GM18868 (cell line): Measurements from ENCODE around the gene KIFC1.
A peak's percentile ranks its signal among the peaks of the same experiment; 100 is the strongest.

Source experiments
- ATAC-seq: cut with Tn5 transposase; IDR thresholded peaks from one replicate; pipeline ENCODE4 v1.9.1; 2021; ENCODE audit warnings: mild to moderate bottlenecking, moderate library complexity; ENCODE audit not compliant: unreplicated experiment

Gene KIFC1

DNA sequence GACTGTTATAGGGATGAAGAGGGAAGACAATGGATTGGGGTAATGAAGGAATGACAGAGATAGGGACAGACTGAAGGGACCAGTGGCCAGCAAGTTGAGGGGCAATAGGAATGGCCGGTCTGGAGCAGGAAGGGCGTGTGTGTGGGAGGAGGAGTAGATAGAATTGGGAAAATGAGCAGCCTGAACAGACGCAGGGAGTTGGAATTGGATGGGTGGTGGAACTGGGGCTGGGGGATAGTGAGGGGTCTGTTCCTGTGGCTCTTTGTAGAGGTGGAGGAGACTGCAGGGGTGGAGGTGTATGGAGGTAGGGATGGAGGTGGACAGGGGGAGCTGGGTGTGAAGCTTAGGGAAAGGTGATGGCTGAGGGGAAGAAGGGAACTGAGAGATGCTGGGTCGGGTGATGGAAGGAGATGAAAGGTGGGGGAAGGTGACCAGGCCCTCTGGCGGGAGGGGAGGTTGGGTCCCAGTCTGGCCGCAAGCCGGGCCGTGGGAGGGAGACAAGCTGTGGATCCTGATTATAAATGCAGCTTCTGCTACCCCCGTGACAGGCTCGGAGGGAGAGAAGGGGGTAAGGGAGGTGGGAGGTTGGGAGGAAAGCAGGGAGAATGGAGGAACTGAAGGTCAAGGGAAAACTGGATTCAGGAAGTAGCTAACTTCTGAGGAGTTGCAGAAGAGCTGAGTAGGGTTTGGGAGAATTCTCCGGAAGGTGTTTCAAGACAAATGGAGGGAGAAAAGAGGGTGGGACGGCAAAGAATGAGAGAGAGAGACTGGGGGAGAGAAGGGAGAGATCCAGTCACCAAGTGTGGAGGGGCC lies 33.4 kb downstream of the KIFC1 start:
- ATAC-seq: no peak

DNA sequence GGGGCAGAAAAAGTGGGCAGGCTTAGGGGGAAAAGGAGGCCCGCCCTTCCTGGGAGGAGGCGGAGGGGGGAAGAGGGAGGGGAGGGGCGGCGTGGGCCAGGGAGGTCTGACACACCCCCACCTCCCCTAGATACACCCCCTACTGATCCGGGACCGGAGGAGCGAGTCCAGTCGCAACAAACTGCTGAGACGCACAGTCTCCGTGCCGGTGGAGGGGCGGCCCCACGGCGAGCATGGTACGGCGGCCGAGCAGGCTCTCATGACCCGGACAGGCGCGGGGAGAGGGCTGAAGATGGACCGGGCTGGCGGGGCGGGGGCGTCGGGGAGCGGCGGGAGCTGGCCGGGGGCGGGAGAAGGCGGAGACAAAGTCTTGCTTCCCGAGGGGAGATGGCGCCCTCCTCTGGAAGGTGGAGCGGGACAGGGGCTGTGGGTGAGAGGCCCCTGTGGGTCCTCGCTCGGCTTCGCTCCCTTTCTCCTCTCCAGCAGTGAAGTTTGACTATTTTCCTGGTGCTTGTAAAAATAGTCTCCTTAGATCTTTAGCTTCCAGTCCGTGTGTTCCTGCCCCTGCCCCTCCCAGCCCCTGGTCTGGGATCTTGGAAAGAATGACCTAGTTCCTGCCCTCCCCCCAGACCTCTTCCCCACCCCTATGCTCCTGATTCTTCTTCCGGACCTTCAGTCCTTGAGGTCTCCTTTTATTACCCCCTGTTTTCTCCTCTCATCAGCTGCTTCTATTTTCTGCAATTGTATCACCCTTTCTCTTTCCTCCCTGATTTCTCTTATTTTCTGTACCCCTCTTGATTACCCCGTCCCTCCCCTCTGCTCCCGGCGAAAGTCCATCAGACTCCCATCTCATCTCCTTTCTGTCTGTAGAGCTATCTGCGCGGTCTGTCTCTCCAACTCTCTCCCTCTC lies 34.3 kb downstream of the KIFC1 start:
- peak; percentile 46 for ATAC-seq

DNA sequence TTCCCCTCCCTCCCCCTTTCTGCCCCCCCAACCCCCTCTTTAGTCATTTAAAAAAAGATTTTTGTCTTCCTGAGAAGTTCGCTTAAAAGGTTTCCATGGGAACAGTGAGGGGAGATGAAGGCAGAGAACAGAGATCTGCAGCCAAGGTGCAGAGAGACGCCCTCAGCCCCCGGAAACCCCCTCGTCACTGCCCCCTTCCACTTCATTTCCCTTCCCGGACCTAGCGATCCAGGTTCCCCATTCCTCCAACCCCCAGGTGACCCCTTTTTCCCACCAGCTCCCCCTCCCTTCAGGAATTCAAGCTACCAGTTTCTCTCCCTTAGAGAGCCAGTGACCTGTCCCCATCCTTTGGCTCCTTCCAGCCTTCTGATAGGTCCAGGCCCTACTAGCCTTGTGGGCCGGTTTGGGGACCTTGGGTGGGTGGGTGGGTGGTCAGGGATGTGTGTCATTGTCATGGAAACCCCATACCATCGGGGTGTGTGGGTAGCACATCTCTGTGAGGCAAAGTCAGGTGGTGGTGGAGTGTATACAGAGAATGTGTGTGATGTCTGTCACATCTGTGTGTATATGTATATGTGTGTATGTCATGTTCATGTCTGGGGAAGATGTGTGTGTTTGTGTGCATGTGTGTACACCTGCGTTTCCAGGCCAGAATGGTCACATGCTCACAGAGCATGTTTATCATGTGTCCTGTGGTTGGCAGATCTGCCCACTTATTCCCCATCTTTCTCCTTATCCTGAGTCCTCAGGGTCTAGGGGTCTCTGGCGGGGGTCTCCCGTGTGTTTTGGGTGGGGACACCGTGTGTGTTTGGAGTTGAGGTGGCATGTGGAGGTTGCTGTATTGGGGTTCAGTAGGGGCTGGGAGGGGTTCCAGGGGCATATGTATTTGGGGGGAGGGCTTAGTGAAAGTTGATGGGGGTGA lies 35.2 kb downstream of the KIFC1 start:
- no peak for ATAC-seq

DNA sequence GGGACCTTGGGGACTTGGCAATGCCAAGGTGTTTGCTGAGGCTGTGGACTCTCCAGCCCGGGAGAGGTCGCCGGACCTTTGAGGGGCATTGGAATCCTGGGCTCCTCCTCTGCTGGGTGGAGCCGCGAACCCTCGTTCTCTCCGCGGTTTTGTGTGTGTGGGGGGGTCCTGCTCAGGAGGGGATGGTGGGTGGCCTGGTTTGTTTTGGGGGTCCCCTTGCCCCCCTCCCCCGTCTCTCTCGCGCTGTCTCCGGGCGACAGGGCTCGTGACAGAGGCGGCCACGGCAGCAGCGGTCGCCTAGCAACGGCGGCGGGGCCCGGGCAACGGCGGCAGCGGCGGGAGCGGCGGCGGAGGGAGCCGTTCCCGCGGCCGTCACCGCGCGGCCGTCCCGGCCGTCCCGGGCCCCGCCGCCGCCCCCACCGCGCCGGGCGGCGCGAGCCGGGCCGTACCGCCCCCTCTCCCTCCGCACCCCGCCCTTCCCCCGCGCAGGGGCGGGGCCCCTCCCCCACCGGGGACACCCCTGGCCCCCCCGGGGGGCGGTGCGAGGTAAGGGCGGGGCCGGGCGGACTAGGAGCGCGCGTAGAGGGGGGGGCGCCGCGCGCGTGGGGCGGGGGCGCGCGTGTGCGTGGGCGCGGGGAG lies 36.1 kb downstream of the KIFC1 start:
- ATAC-seq: no peak

DNA sequence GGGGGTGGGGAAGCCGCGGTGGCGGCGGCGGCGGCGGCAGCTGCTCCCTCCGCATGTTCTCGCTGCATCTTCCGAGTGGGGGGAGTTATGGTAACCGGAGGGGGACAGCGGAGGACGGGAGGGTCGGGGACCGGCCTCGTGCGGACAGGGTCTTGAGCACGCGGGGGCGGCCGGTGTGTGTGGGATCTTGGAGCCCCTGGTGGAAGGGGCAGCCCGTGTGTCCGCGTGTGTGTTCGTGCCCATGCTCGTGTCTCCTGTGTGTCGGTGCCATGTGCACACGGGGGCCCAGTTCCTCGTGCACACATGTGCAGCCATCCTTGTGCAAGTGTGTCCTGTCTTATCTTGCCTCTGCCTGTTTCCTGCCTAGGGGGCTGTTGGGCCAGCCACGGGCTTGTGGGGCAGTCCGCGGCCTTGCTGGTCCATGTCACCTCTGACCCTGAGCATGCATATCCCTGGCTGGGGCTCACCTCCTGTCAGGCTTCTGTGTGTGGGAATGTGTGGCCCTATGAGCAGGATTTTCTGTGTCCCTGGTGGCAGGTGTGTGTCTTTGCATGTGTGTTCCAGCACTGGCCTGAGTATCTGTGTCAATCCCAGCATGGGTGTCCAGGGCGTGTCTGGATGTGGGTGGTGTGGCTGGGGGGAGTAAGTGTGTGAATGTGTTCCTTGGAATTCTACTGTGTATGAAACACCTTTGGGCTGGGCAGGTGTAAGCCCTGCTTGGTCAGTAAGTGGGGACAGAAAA lies 36.8 kb downstream of the KIFC1 start:
- ATAC-seq: no peak

DNA sequence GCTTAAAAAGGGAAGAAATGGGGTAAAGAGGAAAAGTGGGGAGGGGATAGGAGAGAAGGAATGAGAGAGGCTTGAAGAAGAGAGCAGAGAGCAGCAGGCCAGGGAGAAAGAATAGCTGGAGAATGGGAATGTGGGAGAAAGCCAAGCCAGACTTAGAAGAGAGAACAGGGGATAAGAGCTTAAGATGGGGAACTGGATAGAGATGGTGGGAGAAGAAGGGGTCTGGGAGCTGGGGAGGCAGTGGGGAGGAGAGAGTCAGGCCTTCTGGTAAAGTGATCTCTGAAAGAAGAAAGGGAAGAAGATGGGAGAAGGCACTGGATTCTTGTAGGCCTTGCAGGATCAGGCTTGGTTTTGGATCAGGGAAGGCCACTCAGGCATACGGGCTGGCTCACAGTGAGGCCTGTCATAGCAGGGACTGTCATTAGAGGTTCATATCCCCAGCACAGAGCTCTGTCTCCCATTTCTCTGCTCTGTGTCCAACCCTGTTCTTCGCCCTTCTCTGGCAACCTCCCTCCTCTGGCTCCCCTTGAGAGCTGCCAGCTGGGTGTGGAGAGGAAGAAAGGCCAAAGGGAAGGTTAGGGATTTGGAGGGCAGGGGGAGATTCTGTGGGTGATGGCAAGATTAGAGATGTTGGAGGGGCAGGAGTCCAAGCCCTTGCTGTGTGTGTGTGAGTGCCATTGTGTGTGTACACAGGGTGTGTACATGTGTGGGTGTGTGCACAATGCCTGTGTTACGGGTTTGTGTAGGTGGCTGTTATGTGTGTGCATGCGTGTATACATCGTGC lies 37.5 kb downstream of the KIFC1 start:
- ATAC-seq: no peak

DNA sequence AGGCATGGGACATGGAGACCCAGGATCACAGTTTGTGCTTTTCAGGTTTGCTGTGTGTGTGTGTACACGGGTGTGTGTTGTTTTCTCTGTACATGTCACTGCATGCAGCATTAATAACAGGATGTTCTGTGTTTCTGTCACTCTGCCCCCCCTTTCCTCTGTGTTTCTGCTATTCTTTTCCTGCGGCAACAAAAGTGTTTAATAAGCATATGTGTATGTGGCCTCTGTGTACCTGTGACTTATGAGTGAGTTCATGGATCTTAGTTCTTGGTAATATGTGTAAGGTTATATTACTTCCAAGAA lies 38.1 kb downstream of the KIFC1 start:
- no peak for ATAC-seq

DNA sequence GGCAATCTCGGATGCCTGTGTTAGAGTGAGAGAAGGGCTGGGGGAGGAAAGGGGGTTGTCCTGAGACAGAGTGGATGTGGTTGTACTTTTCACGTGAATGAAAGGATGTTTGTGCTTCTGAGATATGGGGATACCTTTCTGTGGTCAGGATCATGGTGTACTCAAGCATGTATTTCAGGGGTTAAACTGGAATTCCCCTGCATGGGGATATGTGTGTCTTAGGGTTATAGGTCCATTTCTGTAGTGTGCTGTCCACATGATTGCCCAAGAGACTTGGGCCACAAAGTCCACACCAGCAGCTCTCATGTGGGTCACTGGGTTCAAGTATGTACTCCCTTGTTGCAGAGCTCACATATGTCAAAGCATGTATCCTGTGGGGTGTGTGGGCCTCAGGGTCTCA lies 38.7 kb downstream of the KIFC1 start:
- no peak for ATAC-seq

DNA sequence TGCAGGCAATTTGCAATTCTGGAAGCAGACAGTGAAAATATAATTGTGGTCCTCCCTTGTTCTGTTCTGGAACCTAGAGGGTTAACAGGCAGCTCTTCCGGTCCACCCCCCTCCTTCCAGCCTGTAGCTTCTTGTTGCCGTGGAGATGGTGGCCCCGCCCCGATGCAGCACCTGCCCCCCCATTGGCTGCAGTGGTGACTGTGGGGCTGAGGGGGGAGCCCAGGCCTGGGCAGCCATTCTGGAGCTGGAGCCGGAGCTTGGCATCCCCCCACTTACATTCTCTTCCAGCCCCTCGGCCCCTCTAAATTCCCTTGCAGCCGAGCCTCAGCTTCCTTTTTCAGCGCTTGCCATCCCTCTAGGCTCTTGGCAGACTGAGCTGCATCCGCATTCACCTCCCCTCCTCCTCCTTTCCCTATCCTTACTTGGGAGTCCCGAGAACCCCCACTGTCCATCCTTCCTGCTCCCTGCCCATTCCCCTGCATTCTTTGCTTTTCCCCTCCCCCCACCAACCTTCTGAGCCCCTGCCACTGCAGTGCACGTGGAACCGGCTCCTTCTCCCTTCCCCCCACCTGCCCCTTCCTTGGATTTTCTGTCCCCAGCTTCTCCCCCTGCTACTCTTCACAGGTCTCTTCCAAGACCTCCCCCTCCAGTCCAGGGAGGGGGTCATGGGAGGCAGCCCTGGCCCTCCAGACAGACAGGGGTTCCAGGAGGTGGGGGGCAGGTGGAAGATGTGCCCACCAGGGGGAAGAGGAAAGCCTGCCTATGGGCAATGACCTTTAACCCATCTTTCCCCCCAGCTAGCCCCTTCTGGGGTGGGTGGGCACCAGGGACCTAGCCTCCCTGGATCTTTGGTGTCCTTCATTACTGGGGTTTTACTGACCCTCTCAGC lies 39.6 kb downstream of the KIFC1 start:
- peak; percentile 57 for ATAC-seq

DNA sequence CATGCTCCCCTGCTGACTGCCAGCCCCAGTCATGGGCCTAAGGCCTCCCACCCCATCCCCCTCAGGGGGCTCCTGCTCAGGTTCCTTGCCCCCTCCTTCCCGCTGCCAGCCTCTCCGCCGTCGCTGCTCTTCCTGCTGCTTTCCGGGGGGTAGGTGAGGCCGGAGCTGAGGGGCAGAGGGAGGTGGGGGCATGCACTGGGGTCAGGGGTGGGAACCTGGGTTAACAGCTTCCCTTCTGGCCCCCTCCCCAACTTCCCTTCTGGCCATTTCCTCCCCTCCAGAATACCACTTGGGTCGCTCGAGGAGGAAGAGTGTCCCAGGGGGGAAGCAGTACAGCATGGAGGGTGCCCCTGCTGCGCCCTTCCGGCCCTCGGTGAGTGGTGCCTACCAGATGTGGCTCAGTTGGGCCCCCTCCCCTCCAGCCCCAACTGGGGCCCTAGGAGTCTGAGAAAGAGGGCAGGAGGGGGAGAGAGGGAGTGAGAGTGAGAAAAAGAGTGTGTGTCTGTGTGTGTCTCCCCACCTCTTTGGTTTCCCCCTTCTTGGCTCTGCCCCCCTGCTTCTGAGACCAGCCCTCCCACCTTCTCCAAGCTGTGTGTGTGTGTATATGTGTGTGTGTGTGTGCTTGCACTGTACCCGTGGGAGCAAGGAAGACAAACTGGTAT lies 40.4 kb downstream of the KIFC1 start:
- ATAC-seq: no peak

DNA sequence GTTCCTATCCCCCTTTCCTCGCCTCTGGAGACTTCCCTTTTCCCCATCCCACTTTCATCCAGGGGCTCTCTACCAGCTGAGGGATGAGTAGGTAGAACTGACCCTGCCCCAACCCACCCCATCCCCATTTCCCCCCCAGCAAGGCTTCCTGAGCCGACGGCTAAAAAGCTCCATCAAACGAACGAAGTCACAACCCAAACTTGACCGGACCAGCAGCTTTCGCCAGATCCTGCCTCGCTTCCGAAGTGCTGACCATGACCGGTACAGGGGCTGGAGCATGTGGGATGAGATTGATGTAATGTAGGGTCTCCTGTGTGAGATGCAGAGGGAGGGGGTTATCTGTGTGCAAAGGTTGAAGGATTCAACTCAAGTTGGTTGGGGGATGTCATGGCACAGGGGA lies 40.9 kb downstream of the KIFC1 start:
- ATAC-seq: no peak

DNA sequence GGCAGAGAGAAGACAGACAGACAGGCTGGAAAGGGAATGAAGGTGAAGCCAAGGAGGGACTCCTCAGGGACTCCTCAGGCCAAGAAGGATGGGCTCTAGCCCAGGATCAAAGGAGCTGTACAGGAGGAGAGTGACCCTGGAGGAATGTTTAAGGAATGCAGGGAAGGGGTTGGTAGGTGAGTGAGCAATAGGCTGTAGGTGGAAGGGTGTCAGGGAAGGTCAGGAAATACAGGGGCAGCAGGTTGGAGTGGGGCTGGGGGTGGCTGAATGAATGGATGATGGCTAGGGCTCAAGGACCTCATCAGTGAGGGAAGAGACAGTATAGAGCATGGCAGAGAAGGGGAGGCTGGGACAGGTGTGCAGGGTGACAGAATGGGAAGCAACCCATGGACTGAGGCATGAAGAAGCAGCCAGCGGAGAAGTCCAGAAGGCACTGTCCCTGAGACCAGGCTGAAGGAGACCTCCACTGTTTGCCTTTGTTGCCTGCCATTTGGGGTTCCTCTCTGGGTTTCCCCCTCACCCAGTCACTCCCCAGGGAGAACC lies 41.4 kb downstream of the KIFC1 start:
- no peak for ATAC-seq

DNA sequence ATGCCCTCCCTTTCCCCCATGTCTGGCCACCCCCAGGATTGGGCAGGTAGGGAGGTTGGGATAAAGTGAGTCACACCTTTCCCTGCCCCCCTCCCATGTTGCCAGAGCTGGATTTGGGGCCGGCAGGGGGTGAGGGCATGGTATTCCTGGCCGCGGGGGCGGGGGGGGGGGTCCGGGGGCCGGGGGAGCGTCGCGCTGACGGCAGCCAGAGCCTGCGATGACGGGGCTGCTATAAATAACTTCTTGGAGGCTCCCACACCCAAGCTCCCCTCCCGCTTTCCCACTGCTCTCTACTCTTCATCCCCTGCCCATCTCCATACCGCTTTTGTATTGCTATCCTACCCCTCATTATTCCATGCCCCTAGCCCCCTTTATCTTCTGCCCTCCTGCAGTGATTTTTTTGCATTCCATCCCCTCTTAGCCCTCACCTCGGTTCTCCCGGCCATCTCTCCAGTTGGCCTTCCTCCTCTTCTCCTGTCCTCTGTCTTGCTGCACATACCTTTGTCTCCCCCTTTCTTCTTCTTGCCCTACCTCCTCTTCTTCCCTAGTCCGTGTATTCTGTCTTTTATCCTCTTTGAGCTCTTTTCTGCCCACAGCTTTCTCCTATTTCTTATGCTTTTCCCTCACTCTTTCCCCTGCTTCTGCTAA lies 42.0 kb downstream of the KIFC1 start:
- no peak for ATAC-seq

DNA sequence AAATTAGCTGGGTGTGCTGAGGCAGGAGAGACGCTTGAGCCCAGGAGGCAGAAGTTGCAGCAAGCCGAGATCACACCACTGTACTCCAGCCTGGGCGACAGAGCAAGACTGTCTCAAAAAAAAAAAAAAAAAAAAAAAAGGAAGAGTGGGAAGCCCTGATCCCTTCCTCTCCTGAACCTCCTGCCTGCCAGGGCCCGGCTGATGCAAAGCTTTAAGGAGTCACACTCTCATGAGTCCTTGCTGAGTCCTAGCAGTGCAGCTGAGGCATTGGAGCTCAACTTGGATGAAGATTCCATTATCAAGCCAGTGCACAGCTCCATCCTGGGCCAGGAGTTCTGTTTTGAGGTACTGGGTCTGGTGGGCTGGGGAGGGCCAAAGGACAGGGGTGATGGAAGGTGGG lies 43.3 kb downstream of the KIFC1 start:
- no peak for ATAC-seq

DNA sequence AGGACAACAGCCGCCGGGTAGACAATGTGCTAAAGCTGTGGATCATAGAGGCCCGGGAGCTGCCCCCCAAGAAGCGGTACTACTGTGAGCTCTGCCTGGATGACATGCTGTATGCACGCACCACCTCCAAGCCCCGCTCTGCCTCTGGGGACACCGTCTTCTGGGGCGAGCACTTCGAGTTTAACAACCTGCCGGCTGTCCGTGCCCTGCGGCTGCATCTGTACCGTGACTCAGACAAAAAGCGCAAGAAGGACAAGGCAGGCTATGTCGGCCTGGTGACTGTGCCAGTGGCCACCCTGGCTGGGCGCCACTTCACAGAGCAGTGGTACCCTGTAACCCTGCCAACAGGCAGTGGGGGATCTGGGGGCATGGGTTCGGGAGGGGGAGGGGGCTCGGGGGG lies 46.0 kb downstream of the KIFC1 start:
- ATAC-seq: no peak

DNA sequence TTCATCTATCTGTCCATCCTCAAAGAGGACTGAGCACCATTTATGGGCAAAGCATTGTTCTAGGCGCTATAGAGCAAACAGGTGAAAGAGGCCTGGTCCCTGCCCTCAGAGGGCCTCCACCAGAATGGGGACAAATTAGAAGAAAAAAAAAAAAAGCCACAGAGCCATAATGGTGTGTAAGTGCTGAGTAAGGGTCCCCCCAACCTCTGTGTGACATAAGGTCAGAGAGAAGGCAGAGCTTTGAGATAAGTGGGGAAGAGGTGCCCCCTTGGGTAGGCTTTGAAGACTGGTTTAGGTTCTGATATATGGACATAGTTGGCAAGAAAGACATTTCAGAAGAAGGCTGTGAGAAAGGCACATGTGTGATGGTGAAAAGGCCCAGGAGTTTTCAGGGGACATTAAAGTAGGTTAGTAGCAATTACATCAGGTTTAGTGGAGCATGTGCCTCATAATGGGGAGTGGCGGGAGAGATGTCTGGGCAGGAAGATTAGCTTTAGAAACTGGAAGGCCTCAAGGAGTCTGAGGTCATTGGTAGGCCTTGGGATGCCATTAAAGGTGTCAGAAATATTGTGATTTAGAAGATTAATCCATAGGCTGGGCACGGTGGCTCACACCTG lies 47.5 kb downstream of the KIFC1 start:
- no peak for ATAC-seq
